HG03469 (cell line): ENCODE measurements around the gene ZNF532.

Experiments
- ATAC-seq: cut with Tn5 transposase; IDR thresholded peaks from one replicate; pipeline ENCODE4 v1.9.1; 2021; ENCODE audit warnings: mild to moderate bottlenecking, moderate library complexity, moderate number of reproducible peaks; ENCODE audit not compliant: unreplicated experiment

ZNF532 gene

GRCh38 chr18:58937071-58937886 is 72.6 kb downstream of the ZNF532 start:
- no peak for ATAC-seq

DNA sequence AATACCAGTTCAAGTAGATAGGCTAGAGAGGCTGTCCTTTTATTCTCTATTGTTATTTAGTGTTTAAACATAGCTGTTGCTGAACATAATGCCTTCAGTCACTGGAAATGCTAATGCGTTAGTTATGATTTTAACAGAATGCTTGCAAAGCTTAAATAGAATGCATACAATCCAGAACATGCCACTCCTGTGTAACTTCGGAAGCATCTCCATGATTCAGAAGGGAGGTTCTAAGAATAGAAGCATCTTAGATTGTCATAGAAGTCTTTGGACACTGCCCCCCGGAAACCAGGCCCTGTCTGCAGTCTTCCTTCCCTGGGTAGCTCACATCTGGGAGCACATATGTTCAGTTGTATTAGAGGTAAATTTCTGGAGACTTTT is 73.2 kb downstream of the ZNF532 start:
- no peak for ATAC-seq

DNA sequence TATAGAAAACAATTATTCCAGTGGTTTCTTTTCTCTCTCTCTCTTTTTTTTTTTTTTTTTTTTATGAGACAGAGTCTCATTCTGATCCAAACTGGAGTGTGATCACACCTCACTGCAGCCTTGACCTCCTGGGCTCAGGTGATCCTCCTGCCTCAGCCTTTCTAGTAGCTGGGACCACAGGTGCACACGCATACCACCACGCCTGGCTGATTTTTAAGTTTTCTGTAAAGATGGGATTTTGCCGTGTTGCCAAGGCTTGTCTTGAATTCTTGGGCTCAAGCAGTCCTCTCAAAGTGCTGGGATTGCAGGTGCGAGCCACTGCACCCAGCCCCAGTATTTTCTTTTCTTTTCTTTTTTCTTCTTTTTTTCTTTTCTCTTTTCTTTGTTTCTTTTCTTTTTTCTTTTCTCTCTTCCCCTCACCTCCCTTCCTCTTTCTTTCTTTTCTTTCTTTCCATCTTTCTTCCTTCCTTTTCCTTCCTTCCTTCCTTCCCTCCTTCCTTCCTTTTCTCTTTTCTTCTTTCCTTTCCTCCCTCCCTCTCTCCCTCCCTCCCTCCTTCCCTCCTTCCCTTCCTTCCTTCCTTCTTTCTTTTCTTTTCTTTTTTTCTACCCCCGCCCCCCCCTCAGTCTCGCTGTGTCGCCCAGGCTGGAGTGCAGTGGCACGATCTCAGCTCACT is 76.9 kb downstream of the ZNF532 start:
- ATAC-seq: no peak

DNA sequence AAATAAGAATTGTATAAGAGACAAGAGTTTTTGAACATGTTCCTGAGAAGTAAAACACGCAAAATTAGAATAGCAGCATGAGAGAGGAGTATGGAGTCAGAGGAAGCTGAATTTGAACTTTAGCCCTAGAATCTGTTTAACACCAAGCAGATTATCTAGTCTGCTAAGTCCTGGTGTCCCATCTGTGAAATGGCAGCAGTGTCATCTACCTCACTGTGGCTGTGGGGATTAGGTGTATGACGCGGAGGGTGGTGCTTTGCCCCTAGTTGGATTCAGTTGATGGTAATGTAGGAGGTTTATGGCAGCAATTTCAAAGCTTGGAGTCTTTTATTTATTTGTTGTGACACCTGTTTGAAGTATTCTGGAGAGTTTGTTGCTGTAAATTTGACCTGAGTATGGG is 79.2 kb downstream of the ZNF532 start:
- no peak for ATAC-seq

DNA sequence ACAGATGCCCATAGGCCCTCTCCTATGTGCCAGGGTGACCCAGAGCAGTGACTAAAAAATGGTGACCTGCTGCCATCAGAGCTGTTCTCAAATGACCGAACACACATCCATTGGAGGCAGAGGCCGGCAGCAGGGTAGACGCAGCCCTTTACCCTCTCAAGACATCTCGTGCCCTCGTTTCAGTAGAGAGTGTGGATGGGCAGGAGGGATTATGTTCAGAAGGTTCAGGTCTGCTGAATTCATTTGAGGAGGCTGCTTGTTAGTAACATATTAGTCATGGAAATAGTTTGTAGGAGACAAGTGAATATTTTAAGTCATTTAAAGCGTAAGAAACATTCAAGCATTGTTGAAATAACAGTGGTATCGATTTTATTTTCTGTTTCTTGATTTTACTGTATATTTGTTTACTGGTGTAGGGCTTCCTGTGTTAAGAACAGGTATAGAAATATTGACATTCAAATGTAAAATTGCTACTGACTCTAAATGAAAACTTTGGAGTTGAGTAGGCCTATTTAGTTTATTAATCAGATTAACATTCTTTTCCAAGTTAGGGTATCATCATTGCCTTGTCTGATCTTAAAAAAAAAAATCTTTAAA is 82.6 kb downstream of the ZNF532 start:
- ATAC-seq: no peak

- no peak for ATAC-seq
Observed at GRCh38 chr18:58949031-58949430, 84.4 kb downstream of the ZNF532 start.

DNA sequence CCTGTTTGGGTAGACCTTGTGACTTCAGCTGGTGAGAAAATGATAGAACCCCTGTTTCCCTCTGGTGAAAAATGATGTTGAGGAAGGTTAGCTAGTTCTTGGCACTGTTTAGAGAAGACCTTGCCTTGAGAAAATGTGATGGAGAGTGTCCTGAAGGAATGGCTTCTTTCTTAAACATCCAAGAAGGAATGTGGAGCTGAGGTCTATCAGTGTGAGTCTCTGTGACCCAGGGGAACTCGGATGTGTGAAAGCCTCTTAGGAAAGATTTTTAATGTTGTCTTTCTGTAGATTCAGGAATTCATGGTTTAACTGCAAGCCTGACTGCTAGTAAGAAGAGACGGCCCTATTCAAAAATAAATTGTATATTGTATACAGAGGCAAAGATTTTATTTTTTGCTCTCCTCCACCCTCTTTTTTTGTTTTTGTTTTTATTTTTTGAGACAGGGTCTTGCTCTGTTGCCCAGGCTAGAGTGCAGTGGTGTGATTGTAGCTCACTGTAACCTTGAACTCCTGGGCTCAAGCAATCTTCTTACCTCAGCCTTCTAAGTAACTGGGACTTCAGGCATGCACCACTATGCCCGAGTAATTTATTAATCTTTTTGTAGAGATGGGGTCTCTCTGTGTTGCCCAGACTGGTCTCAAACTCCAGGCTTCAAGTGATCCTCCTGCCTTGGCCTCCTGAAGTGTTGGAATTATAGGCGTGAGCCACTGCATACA is 87.5 kb downstream of the ZNF532 start:
- ATAC-seq: no peak

- ATAC-seq: no peak
Observed at GRCh38 chr18:58952858-58953257, 88.2 kb downstream of the ZNF532 start.

GRCh38 chr18:58953627-58954026 is 89.0 kb downstream of the ZNF532 start:
- ATAC-seq: no peak

- no peak for ATAC-seq
Observed at GRCh38 chr18:58955001-58955400, 90.3 kb downstream of the ZNF532 start.

- ATAC-seq: no peak
Observed at GRCh38 chr18:58955738-58956137, 91.1 kb downstream of the ZNF532 start.

- no peak for ATAC-seq
Observed at GRCh38 chr18:58958628-58959027, 94.0 kb downstream of the ZNF532 start.

- no peak for ATAC-seq
Observed at GRCh38 chr18:58960508-58960907, 95.8 kb downstream of the ZNF532 start.

DNA sequence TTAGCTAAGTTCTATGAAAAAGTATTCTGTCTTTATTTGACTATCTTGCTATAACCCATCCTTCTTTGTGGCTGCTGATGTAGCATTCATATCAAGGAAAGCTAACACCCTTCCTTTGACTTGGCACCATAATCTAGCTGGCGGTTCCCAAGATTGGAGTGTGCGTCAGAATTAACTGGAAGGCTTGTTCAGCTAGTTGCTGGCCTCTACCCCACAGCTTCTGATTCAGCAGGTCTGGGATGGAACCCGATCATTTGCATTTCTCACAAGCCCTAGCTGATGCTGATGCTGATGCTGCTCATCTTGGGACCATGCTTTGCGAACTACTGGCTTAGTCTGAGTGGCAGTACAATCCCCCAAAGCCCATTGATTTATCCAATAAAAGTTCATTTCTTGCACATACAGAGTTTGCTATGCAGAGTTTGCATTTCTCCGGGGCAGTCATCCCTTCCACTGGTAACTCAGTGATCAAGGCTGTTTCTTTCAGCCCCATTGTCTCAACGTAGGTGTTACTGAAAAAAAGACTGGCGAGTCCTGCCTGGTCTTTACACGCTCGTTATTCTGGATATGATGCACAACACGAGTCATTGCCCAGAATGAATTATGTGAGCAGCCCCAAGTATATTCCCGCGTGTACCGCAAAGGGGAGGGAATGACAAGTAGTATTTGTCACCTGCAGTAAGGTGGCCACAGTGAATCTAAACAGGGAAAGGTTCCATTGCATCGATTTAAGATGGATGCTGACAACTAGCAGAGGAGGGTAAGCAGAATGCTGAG is 96.5 kb downstream of the ZNF532 start:
- ATAC-seq: no peak

DNA sequence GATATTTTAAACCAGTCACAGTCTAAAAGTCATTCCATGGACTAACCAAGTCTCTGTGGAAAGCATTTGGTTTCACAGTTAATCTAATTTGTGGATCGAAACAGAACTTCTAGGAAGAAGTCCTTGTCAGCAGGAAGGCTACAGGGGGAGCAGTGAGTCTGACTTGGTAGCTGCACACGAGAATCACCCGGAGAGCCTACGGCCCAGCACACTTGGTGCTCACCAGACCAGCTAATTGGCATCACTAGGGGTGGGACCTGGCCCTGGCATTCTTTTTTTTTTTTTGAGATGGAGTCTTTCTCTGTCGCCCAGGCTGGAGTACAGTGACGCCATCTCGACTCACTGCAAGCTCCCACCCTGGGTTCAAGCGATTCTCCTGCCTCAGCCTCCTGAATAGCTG is 97.7 kb downstream of the ZNF532 start:
- no peak for ATAC-seq

GRCh38 chr18:58965291-58966004 is 100.8 kb downstream of the ZNF532 start:
- no peak for ATAC-seq

DNA sequence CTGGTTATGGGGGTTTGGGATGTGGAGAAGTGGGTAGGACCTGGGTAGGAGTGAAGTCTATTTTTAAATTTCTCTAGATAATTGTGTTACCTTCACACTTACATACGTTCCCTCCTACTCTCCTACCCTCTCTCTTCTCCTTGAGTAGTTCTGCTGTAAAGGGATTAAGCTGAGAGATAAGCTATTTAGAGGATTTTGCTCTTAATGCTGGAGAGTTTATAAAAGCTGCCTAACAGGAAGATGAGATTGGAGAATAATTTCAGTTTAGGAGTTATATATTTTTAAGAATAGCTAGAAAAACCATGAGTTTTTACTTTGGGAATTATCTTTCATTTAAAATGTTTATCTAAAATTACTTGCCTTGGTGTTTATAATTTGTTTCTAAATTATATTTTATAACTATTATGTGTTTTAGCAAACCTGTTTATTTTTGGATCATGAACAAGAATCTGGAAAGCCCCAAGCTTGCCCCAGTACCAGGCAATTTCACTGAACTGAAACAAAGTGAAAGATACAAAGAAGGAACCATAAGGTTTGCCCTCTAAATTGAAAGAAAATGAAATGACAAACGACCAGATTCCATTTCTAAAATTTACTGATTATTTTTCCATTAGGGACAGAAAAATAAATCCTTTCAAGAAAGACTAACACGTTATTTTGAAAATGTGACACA is 101.5 kb downstream of the ZNF532 start:
- ATAC-seq: no peak

DNA sequence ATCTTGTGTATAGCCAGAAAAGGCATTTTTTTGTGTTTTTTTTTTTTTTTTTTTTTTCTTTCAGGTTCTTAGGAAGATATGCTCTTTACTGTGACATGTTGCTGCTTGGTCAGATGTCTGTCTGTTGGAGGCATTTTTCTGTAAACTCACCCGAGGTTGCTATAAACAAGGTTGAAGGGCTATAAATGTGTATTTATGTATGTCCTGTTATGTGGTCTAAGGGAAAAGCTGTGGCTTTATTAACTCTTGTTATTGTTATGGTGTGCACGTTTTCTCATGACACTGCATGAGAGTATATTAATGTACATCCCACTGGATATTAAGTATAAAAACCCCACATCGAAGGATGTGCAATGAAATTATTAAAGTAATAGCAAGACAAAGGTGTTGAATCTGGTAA is 102.0 kb downstream of the ZNF532 start:
- ATAC-seq: no peak

- ATAC-seq: no peak
Observed at GRCh38 chr18:58967751-58968254, 103.1 kb downstream of the ZNF532 start.
